ENCODE data around the gene MTAP.

DNA sequence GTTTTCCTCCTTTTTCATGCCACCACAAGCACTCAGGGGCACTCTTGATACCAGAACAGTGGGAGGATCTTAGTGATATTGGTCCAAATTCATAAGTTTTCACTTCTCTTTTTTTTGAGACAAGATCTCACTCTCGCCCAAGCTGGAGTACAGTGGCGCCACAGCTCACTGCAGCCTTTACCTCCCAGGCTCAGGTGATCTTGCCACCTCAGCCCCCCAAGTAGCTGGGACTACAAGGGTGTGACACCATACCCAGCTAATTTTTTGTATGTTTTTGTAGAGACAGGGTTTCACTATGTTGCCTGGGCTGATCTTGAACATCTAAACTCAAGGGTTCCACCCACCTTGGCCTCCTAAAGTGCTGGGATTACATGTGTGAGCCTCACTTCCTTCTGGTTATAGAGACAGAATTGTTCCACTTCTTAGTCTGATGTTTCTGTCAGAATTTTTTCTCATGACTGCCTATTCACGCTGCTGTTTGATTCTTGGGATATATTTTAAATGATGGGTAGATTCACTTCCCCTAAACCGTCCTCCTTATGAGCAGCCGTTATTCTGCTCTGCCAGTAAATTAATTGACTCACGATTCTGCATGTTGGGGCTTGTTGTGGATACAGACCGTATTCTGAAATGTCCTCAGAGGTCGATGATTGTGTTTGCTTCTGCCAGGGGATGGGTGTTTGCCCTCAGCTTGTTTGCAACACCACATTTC, 30.8 kb downstream of the MTAP start:
- TF ChIP-seq, protein P1, sequence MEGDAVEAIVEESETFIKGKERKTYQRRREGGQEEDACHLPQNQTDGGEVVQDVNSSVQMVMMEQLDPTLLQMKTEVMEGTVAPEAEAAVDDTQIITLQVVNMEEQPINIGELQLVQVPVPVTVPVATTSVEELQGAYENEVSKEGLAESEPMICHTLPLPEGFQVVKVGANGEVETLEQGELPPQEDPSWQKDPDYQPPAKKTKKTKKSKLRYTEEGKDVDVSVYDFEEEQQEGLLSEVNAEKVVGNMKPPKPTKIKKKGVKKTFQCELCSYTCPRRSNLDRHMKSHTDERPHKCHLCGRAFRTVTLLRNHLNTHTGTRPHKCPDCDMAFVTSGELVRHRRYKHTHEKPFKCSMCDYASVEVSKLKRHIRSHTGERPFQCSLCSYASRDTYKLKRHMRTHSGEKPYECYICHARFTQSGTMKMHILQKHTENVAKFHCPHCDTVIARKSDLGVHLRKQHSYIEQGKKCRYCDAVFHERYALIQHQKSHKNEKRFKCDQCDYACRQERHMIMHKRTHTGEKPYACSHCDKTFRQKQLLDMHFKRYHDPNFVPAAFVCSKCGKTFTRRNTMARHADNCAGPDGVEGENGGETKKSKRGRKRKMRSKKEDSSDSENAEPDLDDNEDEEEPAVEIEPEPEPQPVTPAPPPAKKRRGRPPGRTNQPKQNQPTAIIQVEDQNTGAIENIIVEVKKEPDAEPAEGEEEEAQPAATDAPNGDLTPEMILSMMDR (conservative IDR thresholded peaks at IDR 0.05) = no peak
- no peak for TF ChIP-seq EZH2 (IDR thresholded peaks at IDR 0.05; ENCODE audit: low read depth)
